ENCODE measurements around the gene RUFY4. TPM values are rescaled to one million over a fixed set of nuclear protein-coding genes. Genes with fewer than 3 reads are reported as not detected.
"Not testable (repeated sequence)": the region's sequence is repeated elsewhere in the genome, so short reads cannot be mapped to it uniquely, and the experiment has no call there.

RUFY4 gene
- total RNA-seq, 4 donors from 2014 or later: not detected

DNA sequence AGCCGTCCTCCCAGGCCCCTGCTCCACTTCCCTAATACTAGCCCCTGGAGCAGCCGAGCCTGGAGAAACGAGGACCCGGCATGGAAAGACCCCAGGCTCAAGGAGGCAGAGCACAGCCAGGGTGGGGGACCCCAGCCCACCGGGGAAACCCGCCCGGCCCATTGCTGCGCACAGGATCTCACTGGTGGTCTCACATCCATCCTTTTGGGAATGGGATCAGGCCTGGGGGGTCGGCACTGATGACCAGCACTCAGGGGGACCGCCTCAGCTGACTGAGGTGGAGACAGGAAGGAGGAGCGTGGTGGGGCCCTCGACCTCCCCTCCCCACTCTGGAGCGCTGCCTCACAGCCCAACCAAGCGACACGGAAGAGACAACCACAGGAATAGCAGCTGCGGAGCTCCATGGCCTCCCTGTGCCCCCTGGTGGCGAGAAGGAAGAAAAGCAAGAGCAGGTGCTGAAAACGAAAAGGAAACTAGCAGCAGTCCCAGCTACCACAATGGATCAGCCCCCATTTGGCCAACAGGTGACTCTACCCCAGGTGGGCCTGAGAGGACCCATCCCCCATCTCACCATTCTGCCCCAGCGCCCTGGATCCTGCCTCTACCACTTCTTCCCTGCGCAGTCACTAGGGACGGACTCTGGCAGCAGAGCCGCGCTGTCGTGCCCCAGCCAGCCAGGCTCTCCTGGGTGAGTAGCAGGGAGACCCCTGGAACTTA, 34.4 kb upstream of the RUFY4 start:
- not testable (repeated sequence) for H3K36me3 ChIP-seq; H3K4me3 ChIP-seq (replicated peaks in 1 of 3); H3K27ac ChIP-seq; H3K9me3 ChIP-seq; H3K27me3 ChIP-seq
- WGBS, 2 donors: 26 to 39% methylated on average over 16 to 18 of the region's 24 CpGs
- peaks cover 13 to 20% of the 10 kb centered on the region in 2 donors for H3K4me1 ChIP-seq
- peak; percentile 62 to 71 for DNase-seq
- intact Hi-C loops (cut with DNase I): loop anchor here (2.0 to 5.0 kb wide), 2 partner anchors 42 to 248 kb away; no protein-coding TSS in a partner anchor
- TF ChIP-seq, protein P1, sequence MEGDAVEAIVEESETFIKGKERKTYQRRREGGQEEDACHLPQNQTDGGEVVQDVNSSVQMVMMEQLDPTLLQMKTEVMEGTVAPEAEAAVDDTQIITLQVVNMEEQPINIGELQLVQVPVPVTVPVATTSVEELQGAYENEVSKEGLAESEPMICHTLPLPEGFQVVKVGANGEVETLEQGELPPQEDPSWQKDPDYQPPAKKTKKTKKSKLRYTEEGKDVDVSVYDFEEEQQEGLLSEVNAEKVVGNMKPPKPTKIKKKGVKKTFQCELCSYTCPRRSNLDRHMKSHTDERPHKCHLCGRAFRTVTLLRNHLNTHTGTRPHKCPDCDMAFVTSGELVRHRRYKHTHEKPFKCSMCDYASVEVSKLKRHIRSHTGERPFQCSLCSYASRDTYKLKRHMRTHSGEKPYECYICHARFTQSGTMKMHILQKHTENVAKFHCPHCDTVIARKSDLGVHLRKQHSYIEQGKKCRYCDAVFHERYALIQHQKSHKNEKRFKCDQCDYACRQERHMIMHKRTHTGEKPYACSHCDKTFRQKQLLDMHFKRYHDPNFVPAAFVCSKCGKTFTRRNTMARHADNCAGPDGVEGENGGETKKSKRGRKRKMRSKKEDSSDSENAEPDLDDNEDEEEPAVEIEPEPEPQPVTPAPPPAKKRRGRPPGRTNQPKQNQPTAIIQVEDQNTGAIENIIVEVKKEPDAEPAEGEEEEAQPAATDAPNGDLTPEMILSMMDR (IDR thresholded peaks at IDR 0.05): peak; percentile 39 to 64 (median 56)

DNA sequence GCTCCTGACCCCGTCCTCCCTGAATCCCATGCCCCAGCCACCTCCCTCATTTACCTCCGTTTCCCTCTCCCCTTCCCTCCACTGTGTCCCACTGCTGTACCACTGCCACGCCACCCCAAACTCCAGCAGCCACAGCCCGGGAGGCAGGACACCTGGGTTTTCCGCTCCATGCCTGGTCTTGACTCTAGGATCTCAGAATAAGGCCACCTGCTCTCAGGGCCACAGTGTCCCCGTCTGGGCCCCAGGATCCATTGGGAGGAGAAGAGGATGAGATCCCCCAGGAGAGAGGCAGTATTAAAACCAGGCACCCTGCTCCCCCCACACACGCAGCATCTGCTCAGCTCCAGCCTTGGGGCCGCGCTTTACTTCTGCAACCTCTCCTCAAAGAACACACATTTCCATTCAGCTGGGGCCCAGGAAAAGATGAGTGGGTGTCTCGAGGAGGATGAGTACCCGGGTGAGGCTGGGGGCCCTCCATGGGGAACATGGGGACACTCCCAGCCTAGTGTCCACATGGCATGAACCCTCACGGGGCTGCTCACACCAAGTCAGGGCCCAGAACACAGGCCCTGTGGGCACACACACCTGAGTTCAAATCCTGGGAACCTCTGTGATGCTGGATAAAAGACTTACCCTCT, 33.5 kb upstream of the RUFY4 start:
- Histone ChIP-seq H3K36me3 (no peaks in the 10 kb centered on the region), H3K4me3 (replicated peaks in 1 of 3) (no peak overlapping the region), H3K9me3 (no peaks in the 10 kb centered on the region), H3K27me3 (no peaks in the 10 kb centered on the region), H3K27ac (no peak overlapping the region), H3K4me1 (peaks cover 7 to 12% of the 10 kb centered on the region in 2 donors)
- TF ChIP-seq, protein P1 (IDR thresholded peaks at IDR 0.05): no peak
- TF ChIP-seq POLR2A (IDR thresholded peaks at IDR 0.05): no peak
- intact Hi-C loops (cut with DNase I): loop anchor here (2.0 kb wide), 1 partner anchor 249 kb away; no protein-coding TSS in a partner anchor
- 81 to 87% methylated on average over 9 to 11 of the region's 12 CpGs for WGBS, 2 donors
- DNase-seq: no peak

DNA sequence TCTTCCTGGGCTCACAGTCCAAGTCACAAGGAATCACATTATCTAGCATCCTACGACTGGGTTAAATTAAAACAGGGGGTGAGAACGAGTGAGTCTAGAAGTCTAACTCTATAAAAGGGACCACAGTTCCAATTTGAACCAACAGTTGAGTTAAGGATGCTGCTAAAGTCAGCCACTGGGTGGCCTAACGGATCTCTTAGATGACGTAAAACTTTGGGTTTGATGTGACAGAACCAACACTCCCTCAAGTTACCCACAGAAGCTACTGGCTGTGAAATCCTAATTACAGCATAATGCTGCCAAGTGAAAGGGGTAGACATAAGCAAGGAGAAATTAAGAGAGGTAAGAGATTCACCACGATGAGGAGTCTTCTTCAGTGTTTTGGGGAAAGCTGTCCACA, 32.7 kb upstream of the RUFY4 start:
- intact Hi-C loops (cut with DNase I): no loop called here
- no peaks in the 10 kb centered on the region for H3K9me3 ChIP-seq
- H3K4me1 ChIP-seq: peaks cover 7 to 12% of the 10 kb centered on the region in 2 donors
- no peak overlapping the region for H3K27ac ChIP-seq
- TF ChIP-seq, protein P1 (IDR thresholded peaks at IDR 0.05): no peak
- TF ChIP-seq POLR2A (IDR thresholded peaks at IDR 0.05): no peak
- no peaks in the 10 kb centered on the region for H3K36me3 ChIP-seq
- WGBS, 2 donors: 79 to 86% methylated on average over 5 of the region's 5 CpGs
- DNase-seq: no peak
- no peaks in the 10 kb centered on the region for H3K27me3 ChIP-seq
- H3K4me3 ChIP-seq (replicated peaks in 1 of 3): no peak overlapping the region

DNA sequence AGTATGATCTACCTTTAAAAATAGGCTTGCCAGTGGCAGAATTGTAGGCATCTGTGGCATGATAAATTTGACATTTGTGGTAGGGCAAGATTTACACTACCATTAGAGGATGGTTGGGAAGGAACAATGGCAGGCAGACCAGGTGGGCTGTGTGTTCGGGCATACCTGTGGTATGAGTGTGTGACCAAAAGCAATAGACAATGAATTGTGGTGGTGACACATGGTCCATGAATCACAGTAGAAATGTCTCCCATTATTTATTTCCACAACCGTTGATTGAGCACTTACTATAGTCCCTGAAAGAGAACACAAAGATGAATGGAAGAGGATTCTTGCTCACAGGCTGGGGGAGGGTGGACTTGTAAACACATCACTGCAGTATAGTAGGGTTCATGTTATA, 29.9 kb upstream of the RUFY4 start:
- no peak for DNase-seq
- H3K4me1 ChIP-seq: peaks cover 0 to 4% of the 10 kb centered on the region in 2 donors
- no peaks in the 10 kb centered on the region for H3K27me3 ChIP-seq
- H3K4me3 ChIP-seq (replicated peaks in 1 of 3): no peak overlapping the region
- TF ChIP-seq POLR2A (IDR thresholded peaks at IDR 0.05): no peak
- TF ChIP-seq, protein P1 (IDR thresholded peaks at IDR 0.05): no peak
- intact Hi-C loops (cut with DNase I): no loop called here
- WGBS, 2 donors: 92 to 93% methylated on average over 2 of the region's 2 CpGs
- no peaks in the 10 kb centered on the region for H3K36me3 ChIP-seq
- no peak overlapping the region for H3K27ac ChIP-seq
- no peaks in the 10 kb centered on the region for H3K9me3 ChIP-seq

DNA sequence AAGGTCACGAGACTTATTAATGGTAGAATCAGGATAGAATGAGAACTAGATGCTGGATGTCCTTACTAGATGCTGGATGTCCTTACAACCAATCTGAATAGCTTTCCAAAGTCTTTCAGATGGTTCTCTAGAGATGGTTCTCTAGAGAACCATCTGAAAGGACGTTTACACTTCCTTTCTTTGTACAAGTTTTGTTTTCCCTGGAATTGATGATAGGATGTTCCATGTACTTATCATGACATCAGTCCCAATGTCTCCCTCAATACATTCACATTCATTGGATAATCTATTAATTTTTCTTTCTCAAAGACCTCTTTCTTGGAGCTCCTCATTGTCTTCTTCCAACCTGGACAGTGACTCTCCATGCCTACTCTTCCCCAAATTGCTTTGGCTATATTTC, 28.2 kb upstream of the RUFY4 start:
- Histone ChIP-seq H3K36me3 (no peaks in the 10 kb centered on the region), H3K4me1 (no peaks in the 10 kb centered on the region), H3K27ac (no peak overlapping the region), H3K27me3 (no peaks in the 10 kb centered on the region), H3K9me3 (no peaks in the 10 kb centered on the region), H3K4me3 (replicated peaks in 1 of 3) (no peak overlapping the region)
- no peak for DNase-seq
- TF ChIP-seq POLR2A (IDR thresholded peaks at IDR 0.05): no peak
- TF ChIP-seq, protein P1 (IDR thresholded peaks at IDR 0.05): no peak
- intact Hi-C loops (cut with DNase I): no loop called here
- 81 to 85% methylated on average over 2 of the region's 2 CpGs for WGBS, 2 donors

Measured in thyroid gland (tissue), 4 donors.